Hepatocyte (in vitro differentiated cells): ENCODE results near the gene SLCO3A1. TPM values are rescaled to one million over a fixed set of nuclear protein-coding genes. Genes with fewer than 3 reads are reported as not detected.

Experiments
- DNase-seq: peaks from one replicate; pipeline ENCODE4 v3.0.0-alpha.2; 2016; ENCODE audit warnings: low spot score
- H2AFZ ChIP-seq: fragments of 200-600 bp; sonication (generic); 2 replicates; pipeline ENCODE4 v1.6.0; 2016; ENCODE audit warnings: antibody characterized with exemption, mild to moderate bottlenecking
- H3K27ac ChIP-seq: fragments of 200-600 bp; sonication (generic); 2 replicates; pipeline ENCODE4 v1.5.1; 2016; ENCODE audit warnings: mild to moderate bottlenecking
- H3K27me3 ChIP-seq: fragments of 200-600 bp; sonication (generic); 2 replicates; pipeline ENCODE4 v1.6.1; 2016
- H3K36me3 ChIP-seq: fragments of 200-600 bp; sonication (generic); replicated peaks from 2 replicates; pipeline ENCODE4 v1.5.1; 2016; ENCODE audit warnings: low read depth; ENCODE audit not compliant: insufficient read depth
- H3K4me1 ChIP-seq: fragments of 200-600 bp; sonication (generic); 2 replicates; pipeline ENCODE4 v1.5.1; 2016; ENCODE audit warnings: mild to moderate bottlenecking, moderate library complexity; ENCODE audit not compliant: insufficient read depth
- H3K4me2 ChIP-seq: fragments of 200-600 bp; sonication (generic); 2 replicates; pipeline ENCODE4 v1.6.0; 2016
- H3K4me3 ChIP-seq: fragments of 200-600 bp; sonication (generic); 2 replicates; pipeline ENCODE4 v1.5.1; 2016; ENCODE audit warnings: mild to moderate bottlenecking
- H3K79me2 ChIP-seq: fragments of 200-600 bp; sonication (generic); 2 replicates; pipeline ENCODE4 v1.6.0; 2017; ENCODE audit warnings: mild to moderate bottlenecking
- H3K9me2 ChIP-seq: fragments of 200-600 bp; sonication (generic); replicated peaks from 2 replicates; pipeline ENCODE4 v1.6.0; 2017; ENCODE audit warnings: mild to moderate bottlenecking; ENCODE audit not compliant: insufficient read depth
- H3K9me3 ChIP-seq: fragments of 200-600 bp; sonication (generic); 2 replicates; pipeline ENCODE4 v1.5.1; 2016; ENCODE audit warnings: low read depth, mild to moderate bottlenecking
- H4K20me1 ChIP-seq: fragments of 200-600 bp; sonication (generic); 2 replicates; pipeline ENCODE4 v1.6.0; 2016; ENCODE audit warnings: mild to moderate bottlenecking; ENCODE audit not compliant: insufficient read depth, poor library complexity, severe bottlenecking
- EZH2 ChIP-seq: fragments of 200-600 bp; sonication (generic); IDR thresholded peaks from 2 replicates; pipeline ENCODE4 v1.6.1; 2016; ENCODE audit warnings: antibody characterized with exemption, mild to moderate bottlenecking, borderline replicate concordance
- EZH2phosphoT487 ChIP-seq: fragments of 200-600 bp; sonication (generic); IDR thresholded peaks from one replicate; pipeline ENCODE4 v1.6.1; 2018; ENCODE audit warnings: antibody characterized with exemption, mild to moderate bottlenecking, low read depth, moderate library complexity; ENCODE audit not compliant: unreplicated experiment, severe bottlenecking
- WGBS: methylation state at CpG from one replicate; pipeline ENCODE4 v1.1.6; 2016; ENCODE audit warnings: low lambda C conversion rate; ENCODE audit errors: missing lambda C conversion rate; 5-methylcytosine and 5-hydroxymethylcytosine counted together
- polyA plus RNA-seq: library from polyadenylated mRNA; unstranded; fragments of >200 nt; fragmentation: Nextera tagmentation; extraction: Ambion mirVana; gene quantifications from 2 replicates; pipeline ENCODE4 v1.2.1, GENCODE V29; 2016
- total RNA-seq: library from RNA; depleted of rRNA; stranded (reverse); fragments of >200 nt; gene quantifications from 2 replicates; pipeline ENCODE4 v1.2.3, GENCODE V29; 2014
- TF ChIP-seq, protein P1 (sequence below): fragments of 200-600 bp; sonication (generic); IDR thresholded peaks from 2 replicates; pipeline ENCODE4 v1.5.1; 2016; ENCODE audit warnings: antibody characterized with exemption, mild to moderate bottlenecking; ENCODE audit not compliant: poor library complexity

Gene SLCO3A1
- total and polyA plus RNA-seq, 2 experiments from 2014 or later = 1.3 to 5.4 TPM

DNA sequence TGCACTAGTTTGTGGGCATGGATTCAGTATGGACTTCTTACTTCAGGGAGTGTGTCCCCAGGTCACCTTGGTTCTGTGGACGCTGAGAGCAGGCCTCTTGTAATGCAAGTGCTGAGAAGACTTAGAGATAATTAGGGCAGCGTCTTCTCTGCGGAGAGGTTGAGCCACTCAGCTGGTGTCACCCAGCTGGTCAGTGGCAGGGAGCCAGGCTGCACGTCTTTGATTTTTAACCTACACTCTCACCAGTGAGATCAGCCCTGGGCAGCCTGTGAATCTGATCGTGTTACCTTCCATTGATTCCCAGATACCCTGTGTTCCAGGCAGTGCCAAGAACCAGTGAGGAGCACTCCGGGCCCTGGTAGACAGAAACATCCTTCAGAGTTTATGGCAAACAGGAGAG lies 92.6 kb downstream of the SLCO3A1 start:
- Histone ChIP-seq H3K4me2 (no peak overlapping the region), H3K9me2 (no peaks in the 10 kb centered on the region), H3K4me3 (no peak overlapping the region), H3K9me3 (no peaks in the 10 kb centered on the region), H3K4me1 (peaks cover 17% of the 10 kb centered on the region), H3K27me3 (no peaks in the 10 kb centered on the region), H3K79me2 (no peaks in the 10 kb centered on the region), H3K27ac (no peak overlapping the region), H3K36me3 (no peaks in the 10 kb centered on the region), H4K20me1 (no peaks in the 10 kb centered on the region), H2AFZ (no peak overlapping the region)
- TF ChIP-seq EZH2 = no peak
- TF ChIP-seq EZH2phosphoT487 = no peak
- TF ChIP-seq, protein P1, sequence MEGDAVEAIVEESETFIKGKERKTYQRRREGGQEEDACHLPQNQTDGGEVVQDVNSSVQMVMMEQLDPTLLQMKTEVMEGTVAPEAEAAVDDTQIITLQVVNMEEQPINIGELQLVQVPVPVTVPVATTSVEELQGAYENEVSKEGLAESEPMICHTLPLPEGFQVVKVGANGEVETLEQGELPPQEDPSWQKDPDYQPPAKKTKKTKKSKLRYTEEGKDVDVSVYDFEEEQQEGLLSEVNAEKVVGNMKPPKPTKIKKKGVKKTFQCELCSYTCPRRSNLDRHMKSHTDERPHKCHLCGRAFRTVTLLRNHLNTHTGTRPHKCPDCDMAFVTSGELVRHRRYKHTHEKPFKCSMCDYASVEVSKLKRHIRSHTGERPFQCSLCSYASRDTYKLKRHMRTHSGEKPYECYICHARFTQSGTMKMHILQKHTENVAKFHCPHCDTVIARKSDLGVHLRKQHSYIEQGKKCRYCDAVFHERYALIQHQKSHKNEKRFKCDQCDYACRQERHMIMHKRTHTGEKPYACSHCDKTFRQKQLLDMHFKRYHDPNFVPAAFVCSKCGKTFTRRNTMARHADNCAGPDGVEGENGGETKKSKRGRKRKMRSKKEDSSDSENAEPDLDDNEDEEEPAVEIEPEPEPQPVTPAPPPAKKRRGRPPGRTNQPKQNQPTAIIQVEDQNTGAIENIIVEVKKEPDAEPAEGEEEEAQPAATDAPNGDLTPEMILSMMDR = no peak
- WGBS = 58% methylated on average over 6 of the region's 6 CpGs
- no peak for DNase-seq

DNA sequence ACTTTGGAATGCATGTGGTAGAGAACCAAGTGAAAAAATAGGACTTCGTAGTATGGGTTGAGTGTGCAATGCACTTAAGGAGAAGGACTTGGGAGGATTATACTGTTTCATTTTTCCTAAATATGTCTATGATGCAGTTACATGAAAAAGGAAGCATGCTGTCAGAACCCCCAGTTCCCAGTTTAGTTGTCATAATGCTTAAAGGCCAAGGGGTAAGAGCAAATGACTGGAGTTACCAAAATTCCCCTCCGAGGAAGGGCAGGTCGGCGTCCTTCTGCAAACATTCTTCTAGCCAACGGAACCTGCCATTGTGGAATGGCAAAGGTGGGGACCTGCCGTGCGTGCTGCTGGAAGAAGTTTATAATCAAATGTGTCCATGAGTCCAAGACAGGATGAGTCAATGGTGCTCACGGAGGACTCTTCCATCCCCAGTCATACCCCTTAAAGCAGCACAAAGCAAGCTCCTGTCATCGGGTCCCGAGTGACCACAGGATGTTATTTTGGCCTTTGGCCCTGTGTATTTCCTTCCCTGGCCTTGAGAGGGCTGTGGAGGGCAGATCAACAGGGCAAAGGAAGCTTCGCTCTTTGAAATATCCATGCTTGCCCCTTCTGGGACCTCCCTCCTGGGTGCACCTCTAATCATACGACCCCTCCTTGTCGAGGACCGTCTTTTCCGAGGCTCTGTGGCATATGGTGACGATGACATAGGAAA lies 93.2 kb downstream of the SLCO3A1 start:
- H3K9me3 ChIP-seq = no peaks in the 10 kb centered on the region
- no peaks in the 10 kb centered on the region for H4K20me1 ChIP-seq
- H2AFZ ChIP-seq = no peak overlapping the region
- no peak overlapping the region for H3K4me2 ChIP-seq
- TF ChIP-seq, protein P1 = no peak
- TF ChIP-seq EZH2phosphoT487 (no peak), EZH2 (no peak)
- 92% methylated on average over 16 of the region's 16 CpGs for WGBS
- DNase-seq = no peak
- no peaks in the 10 kb centered on the region for H3K9me2 ChIP-seq
- no peak overlapping the region for H3K27ac ChIP-seq
- H3K36me3 ChIP-seq = no peaks in the 10 kb centered on the region
- no peak overlapping the region for H3K4me3 ChIP-seq
- H3K4me1 ChIP-seq = peaks cover 15% of the 10 kb centered on the region
- H3K27me3 ChIP-seq = no peaks in the 10 kb centered on the region
- H3K79me2 ChIP-seq = no peaks in the 10 kb centered on the region

DNA sequence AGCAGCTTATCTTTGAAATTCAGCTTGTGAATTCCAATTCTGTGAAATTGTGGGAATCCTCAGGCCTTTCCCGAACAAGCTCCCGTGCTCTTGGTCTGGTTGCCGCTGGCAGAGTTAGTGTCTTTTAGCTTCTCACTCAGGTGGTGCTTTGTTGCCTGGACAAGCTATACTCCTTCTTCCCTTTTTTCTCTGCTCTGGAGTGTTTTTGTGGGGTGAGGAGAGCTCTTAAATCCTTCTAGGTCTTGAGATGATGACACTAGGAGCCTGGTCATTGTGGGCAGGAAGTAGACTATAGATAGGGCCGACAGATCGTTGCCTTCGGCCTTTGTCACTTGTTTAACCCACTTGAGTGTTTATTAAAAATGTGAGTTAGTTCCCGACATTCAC lies 93.8 kb downstream of the SLCO3A1 start:
- WGBS = 75% methylated on average over 7 of the region's 7 CpGs
- Histone ChIP-seq H3K79me2 (no peaks in the 10 kb centered on the region), H3K27ac (no peak overlapping the region), H4K20me1 (no peaks in the 10 kb centered on the region), H3K9me2 (no peaks in the 10 kb centered on the region), H3K27me3 (no peaks in the 10 kb centered on the region), H3K36me3 (no peaks in the 10 kb centered on the region), H3K4me2 (no peak overlapping the region), H3K4me3 (no peak overlapping the region), H3K4me1 (peaks cover 15% of the 10 kb centered on the region), H3K9me3 (no peaks in the 10 kb centered on the region), H2AFZ (no peak overlapping the region)
- no peak for DNase-seq
- TF ChIP-seq, protein P1 = no peak
- TF ChIP-seq EZH2phosphoT487 (no peak), EZH2 (no peak)
